HG03066 (cell line): Measurements from ENCODE around the gene PIGZ.

Source experiments
- ATAC-seq: cut with Tn5 transposase; IDR thresholded peaks from one replicate; pipeline ENCODE4 v1.9.1; 2021; ENCODE audit warnings: low read depth; ENCODE audit not compliant: unreplicated experiment

PIGZ gene

DNA sequence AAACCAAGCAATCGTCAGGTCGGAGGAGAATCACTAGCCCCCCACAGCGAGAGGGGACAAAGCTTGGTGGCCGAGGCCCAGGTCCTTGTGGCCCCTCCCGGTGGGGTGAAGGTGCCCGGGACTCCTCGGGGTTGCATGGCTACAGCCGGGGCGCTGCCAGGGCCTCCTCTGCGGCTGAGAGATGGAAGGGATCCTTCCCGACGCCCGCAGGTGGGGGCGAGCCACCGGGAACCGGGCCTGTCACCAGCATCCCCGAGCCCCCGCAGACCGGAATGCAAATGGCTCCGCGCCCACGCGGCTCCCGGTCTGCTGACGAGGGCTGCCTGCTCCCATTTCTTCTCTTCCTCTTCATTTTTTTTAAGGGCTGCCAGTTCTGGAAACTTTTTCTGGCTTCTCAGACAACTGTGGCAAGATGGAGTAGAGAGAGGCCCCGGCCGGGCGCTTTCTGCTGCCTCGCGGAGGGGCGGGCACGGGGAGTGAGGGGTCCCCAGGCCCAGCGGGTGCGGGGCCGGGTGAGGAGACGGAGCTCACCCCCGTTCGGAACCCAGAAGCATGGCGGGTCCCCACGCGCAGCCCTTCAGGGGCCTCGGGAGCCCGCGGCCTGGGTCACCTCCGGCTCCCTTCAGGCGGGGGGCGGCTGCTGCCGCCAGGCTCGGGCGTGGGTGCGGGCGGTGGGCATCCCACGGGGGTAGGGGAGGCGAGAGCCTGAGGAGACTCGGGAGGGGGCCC lies 33.5 kb upstream of the PIGZ start:
- ATAC-seq = peak; percentile 14

DNA sequence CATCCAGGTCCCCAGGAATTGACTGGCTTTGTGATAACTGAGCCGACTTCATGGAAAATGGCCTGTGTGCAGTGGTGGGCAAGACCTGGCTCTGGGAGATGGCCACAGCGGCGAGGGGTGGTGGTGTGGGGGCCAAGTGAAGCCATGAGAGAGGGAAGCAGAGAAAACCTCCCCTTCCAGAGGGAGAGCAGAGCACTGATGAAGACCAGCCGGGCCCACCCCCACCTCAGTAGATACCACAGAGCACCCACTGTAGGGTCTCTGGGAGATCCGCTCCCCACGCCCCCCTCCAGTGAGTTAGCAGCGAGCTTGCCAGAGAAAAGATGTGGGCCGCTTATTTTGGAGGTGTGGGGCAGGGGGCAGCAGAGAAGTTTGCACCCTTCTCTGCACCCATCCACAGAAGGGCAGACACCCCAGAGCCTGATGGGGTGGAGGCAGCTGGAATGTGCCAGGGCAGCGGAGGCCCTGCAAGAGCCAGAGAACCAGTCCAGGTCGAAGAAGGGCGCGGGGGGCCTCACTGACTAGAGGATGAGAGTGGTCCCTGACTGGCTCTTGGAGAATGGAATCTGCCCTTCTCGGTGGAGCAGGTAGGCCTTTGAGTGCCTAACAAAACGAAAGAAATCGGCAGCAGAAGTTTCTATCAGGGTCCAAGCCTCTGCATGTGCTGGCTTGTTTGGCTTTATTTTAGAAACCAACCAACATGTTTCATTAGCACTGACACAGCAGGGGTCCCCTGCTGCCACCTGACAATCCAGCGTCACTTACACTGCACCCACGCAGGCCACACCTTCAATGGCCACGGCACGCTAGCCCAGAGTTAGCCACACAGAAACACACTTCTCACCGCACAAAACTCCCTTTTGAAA lies 32.7 kb upstream of the PIGZ start:
- ATAC-seq = no peak

DNA sequence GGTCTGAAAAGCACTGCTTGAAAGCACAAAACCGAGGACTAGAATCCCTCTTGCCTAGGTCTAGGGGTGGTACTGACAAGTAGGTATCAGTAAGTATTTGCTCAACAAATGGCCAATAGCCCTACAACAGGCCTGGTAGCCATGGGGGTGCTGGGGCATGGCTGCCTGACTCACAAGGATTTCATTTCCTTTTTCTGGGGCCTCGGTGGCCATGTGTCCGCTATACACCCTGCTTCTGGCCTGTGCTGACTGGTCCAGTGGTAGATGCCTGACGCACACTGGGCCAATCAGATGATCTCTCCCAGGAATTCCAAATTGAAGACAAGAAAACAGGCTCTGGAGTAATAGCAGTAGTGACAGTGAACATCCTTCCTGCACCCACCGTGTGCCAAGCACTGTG lies 31.6 kb upstream of the PIGZ start:
- ATAC-seq = no peak

DNA sequence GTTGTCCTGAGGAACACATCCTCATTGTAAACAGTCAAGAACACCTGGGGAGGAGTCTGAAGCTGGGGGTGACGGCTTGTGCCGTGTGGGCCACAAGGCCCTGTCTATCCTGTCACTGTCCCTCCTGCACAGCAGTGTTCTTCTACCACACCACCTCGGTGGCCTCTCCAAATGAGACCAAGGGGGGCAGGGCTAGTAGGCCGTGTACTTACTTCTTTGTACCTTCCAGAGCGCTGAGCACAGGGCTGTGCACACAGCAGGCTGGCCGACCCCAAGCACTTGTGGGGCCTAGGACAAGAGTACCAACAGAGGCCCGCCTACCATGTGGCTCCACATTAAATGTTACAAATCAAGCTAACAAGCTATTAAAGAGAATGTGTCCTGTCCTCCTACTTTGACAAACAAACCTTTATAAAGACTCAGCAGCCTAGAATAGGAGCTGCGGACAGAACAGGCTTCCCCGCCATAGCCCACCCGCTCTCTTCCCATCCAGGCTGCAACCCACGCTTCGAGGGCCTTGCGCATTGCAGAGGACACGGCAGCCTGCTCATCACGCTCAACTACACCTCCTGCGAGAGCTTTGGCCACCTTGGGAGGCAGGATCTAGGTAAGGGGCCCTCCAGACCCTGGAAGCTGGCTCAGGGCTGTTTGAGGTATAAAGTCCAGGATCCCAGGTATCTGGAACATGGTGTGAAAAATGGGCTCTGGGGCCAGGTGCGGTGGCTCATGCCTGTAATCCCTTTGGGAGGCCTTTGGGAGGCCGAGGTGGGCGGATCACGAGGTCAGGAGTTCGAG lies 30.5 kb upstream of the PIGZ start:
- no peak for ATAC-seq

DNA sequence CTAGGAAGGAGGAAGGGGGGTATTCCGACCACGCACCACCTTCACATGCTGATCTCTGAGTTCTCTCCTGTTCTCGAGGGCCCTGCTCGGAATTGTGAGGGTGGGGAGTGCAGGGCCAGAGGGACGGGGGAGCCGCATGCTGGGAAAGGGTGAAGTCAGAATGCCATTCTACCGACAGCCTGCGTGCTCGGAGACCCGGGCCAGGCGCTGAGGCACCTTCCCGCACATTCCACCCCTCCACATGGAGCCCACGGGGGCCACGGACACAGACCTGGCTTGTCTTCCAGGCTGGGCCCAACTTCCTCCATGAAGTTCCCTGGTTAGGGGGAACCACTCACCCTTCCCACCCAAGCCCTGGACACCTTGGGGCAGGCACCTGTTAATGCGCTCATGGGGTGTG lies 28.7 kb upstream of the PIGZ start:
- no peak for ATAC-seq

DNA sequence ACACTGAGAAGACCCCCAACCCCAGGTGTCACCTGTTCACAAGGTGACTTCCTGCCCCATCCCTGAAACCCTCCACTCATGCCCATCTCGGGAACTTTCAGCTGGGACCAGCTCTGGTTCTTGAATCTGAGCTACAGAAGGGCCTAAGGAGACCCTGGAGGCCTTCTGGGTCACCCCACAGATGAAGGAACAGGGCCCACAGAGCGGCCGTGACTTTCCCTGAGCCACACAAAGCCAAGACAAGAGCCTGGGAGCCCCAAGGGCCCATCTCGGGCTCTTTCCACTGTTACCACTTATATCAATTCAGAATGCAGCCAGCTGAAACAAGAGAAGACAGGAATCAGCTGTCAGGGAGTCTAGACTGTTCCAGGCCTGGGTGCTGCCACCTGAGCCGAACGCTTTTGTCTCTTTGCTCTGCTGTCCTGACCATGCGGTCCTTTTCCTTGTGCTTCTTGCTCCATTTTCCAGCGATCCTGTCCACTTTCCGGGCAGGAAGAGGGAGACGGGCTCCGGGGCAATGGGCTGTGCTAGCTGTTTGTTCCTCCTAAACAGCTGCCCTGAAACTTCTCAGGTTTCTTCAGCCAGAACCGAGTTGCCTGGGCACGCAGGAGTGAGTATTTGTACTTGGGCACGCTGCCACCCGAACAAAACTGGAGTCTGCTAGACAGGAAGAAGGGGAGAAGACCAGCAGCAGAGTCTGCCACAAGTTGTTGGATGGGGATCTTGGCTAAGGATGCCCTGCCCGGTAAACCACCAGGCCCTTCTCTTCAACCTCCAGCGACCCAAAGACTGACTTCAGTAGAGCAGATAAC lies 28.0 kb upstream of the PIGZ start:
- no peak for ATAC-seq

DNA sequence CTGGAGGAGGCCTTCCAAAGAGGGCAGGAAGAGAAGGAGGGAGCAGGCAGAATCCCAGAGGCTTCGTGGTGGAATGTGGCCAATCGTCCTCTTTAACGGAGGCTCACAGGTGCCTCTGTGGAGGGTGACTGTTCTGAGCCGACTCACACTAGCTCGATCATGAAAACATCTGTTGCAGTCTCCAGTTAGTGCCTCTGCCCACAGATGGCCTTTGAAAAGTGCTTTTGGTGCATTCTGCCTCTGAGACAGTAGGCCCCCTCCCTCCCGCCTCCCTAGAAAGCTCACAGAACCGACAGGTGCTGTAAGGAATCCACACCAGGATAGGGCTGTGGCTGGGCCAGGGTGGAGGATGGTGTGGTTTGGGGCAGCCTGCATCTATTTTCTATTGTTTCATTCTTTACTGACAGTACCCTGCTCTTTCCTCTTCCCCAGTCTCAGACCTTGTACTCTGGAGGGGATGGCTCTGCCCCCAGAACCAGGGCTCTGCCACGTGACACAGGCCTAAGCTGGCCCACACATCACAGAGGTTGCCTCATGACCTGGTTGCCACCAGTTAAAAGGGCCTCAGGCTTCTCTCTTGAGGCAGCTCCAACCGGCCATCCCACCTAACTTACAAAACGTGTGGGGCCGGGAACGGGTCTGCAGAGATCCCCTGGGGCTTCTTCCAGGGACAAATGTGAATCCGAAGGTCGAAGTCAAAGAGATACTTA lies 27.2 kb upstream of the PIGZ start:
- no peak for ATAC-seq

DNA sequence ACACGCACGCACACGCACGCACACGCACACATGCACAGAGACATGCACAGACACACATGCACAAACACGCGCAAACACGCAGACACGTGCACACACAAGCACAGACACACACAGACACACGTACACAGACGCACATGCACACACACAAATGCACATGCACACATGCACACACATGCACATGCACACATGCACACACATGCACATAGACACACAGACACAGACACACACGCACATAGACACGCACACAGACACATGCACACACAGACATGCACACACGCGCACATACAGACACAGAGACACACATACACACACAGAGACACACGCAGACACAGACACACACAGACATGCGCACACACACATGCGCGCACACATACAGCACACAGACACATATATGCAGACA lies 26.4 kb upstream of the PIGZ start:
- no peak for ATAC-seq

DNA sequence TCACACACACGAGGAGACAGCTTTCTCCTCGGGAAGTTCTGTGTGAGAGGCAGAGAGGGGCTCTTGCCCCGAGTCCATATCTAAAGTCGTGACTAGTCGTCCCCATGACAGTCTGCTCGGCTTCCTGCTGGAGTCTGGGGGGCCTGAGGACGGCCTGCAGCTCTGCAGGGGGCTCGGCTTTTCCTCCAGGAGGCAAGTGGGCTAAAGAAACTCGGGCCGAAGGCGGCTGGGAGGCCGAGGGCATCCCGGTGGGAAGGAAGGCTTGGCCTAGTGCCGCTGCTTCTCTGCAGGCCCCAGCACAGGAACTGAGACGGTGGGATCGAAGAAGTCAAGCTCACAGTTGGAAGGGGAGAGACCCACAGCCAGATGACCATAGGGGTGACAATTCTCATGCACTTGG lies 25.4 kb upstream of the PIGZ start:
- ATAC-seq = no peak

DNA sequence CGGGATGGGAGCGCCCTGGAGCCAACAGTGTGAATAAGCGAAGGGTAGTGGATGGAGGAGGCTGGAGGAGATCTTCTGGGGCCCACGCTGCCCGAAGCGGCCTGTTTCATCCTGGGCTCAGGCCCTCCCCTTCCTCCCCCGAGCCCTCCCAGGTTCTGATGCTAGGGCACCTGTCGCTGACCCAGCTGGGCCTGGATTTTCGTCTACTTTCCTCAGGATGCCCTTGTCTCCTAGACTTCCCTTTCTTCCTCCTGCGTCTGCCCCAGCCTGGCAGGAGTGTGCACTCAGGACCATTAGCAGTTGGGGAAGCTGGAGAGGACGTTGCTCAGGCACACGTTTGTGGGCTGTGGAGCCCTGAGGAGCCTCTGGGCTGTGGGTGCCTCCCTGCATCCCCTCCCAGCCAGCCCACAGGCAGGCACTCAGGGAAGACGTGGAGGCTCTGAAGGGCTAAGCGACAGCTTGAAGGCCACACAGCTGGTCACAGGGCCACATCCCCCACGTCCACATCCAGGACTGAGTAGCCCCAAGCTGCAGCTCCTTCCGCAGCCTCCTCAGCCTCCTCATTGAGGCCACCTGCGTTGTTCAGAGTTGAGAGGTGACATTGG lies 23.9 kb upstream of the PIGZ start:
- no peak for ATAC-seq

DNA sequence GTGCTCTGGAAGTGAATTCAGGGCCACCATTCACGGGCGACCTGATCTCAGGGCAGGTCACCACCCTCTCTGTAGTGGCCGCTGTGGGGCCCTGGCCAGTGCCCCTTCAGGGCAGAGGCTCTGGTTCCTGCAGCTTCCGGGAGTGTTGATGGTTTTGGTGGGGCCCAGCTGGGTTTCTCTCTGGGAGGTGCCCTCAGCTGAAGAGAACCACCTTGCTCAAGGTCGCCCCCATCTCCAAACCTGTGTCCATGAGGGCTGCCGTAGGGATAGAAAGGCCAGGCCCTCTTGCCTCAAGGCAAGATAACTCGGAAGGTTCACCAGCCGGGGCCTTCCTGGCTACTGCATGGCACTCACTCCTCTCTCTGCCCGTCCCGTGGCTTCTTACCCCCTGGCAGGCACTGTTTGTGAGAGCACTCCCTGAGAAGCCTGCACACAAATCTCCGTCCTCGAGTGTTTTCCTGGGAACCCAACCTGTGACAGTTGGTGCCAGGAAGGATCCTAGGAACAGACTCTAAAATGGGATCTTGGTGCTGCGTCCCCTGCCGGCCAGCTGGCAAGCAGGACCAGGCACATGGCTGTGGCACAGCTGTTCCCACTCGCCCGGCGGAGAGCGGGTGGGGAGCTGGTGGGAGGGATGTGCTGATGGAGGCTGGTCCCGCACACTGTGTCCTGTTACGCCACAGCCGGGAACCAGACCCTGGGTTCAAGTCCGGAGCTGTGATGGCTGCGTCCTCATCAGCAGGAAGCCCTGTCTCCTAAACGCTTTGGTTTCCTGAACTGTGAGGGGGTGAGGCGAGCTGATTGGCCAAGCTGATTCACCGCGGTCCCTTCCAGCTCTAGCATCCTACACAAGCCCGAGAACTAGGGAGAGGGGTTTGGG lies 23.2 kb upstream of the PIGZ start:
- ATAC-seq = no peak

DNA sequence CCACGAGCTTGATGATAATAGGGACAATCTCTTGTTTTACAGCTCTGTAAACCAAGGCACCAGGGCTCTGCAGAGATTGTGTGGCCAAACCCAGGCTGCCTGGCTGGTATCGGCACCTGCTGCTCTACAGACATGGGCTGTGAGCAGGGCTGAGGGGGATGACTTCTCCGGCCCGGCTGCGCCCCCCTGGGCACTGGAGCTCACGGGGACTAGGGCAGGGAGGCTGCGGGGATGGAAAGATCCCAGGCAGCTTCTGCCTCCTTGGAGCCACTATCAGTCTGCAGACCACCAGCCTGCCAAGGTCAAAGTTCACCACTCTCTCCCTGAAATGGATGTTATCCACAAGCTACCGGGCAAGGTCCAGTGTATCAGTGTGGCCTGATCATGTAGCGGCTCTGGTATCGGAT lies 22.0 kb upstream of the PIGZ start:
- no peak for ATAC-seq

DNA sequence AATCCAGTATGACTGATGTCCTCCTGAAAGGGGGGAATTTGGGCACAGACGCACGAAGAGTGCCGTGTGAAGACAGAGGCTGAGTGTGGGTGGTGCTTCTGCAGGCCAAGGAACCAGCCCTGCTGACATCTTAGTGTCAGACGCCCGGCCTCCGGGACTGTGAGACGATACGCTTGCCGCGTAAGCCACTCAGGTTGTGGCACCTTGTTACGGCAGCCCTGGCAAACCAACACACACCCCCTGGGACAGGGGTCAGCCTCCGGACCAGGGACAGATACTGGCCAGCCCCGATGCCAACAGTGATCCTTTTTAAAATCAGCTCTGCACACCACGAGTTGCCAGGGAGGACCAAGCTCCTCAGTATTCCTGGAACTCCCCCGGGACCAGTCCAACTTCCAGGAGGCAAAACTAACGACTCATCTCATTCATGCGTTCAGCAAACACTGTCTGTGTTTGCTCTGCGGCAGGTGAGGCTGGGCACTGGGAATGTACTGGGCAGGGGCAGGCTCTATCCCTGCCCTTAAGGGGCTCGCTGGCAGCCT lies 21.2 kb upstream of the PIGZ start:
- ATAC-seq = no peak

DNA sequence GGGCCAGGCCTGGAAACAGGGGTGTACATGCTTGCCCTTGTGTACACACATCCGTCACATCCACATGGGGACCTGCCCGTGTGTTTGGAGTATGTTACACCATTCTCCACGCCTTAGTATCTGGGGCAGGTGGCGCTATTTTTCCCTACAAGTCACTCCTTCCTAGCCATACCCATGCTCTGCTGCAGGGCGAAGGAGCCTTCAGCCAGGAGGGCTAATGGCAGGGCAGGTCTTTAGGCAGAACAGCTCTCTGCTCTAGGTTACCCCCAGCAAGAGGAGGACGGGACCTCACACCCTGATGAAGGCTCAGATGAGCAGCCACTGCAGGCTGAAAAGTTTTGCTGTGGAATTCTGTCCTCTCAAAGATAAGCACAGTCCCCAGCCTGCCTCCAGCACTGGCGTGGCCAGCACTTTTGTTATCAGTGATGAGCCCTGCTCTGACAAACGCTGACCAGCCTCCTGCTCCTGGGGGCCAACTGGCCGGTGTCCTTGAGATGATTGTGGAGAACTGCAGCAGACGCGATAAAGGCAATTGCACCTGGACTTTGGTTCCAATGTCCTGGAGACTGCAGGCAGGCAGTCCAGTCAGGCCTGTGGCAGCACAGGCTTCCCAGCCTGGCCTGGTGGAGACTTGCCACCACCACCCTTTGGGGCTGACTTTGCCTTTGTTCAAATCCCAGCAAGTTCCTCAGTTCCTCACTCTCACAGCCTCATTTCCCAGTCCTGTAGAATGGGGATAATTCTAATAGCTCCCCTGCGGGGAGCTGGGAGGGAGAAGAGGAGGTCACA lies 19.8 kb upstream of the PIGZ start:
- ATAC-seq = no peak

DNA sequence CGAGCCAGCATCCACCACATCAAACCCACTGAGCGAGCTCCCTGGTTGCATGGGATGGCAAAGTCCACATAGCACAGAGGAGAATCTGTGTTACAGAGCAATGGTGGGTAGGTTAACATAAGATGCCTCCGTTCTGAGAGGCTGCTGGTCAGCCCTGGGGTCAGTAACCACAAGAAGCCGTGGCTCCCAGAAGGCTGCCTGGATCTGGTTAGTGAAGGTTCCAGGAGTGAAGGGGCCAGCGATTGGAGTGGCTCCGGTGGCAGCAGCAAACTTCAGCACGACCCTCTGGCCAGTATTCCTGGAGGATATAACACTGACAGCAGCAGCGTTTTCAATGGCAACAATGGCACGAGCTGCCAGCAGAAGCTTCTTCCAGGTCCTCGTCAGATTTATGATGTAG lies 18.4 kb upstream of the PIGZ start:
- ATAC-seq = no peak

DNA sequence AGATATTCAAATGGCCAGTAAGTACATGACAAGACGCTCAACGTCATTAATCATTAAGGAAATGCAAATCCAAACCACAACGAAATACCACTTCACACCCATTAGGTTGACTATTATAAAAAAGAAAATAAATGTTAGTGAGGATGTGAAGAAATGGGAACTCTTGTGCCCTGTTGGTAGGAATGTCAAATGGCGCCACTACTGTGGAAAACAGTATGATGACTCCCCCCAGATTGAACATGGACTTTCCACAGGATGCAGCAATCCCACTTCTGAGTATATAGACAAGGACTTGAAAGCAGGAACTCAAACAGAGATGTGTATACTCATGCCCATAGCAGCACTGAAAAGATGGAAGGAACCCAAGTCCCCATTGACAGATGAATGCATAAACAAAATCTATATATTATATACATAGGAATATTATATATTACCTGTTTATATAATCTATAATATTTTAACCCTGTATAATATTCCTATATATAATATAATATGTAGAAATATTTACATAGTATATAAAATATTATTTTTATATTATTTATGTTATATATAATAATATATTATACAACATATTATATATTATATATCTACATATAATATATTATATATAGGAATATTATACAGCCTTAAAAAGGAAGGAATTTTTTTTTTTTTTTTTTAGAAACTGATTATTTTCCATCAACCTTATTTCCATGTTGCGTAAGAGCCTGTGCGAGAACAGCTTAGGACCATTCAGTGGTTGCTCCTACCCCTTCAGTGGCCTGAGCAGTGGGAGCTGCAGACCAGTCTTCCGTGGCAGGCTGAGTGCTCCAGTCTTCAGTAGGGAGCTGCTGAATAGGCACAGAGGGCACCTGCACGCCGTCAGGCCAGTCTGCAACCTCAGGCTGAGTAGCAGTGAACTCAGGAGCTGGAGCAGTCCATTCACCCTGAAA lies 17.6 kb upstream of the PIGZ start:
- no peak for ATAC-seq
